Testis (tissue), 2 donors: Measurements from ENCODE around the gene SETX.

Experiments used
- CTCF ChIP-seq, 3 experiments: fragments of 450-650 bp in 2 of 3; fragments of 200-600 bp in 1 of 3; sonication (generic) in 1 of 3; IDR thresholded peaks; one replicate each; pipeline ENCODE4 v1.5.1; 2016 to 2019; ENCODE audit warnings: antibody characterized with exemption in 3 of 3, mild to moderate bottlenecking in 2 of 3, moderate library complexity in 1 of 3
- POLR2A ChIP-seq: fragments of 450-650 bp; IDR thresholded peaks from one replicate; pipeline ENCODE4 v1.6.1; 2017; ENCODE audit warnings: antibody characterized with exemption, mild to moderate bottlenecking, moderate library complexity

- no peak for TF ChIP-seq POLR2A
- TF ChIP-seq CTCF (IDR thresholded peaks at IDR 0.05) = no peak
Measured at GRCh38 chr9:132401824-132402223, 47.0 kb upstream of the SETX start.
